Peyer's patch (tissue), 4 donors: ENCODE results near the gene GNG7. TPM values are rescaled to one million over a fixed set of nuclear protein-coding genes. Genes with fewer than 3 reads are reported as not detected.
A peak's percentile ranks its signal among the peaks of the same experiment; 100 is the strongest.
"Not testable (repeated sequence)": the region's sequence is repeated elsewhere in the genome, so short reads cannot be mapped to it uniquely, and the experiment has no call there.

Experiments used
- DNase-seq, 3 donors: peaks; one replicate each; pipeline ENCODE4 v3.0.0-alpha.2; 2017 to 2019
- H3K27ac ChIP-seq, 4 donors: fragments of 200-600 bp; sonication (generic); one replicate each; pipeline ENCODE4 v1.5.1; 2016 to 2019
- H3K27me3 ChIP-seq, 2 donors: fragments of 200-600 bp; sonication (generic); one replicate each; pipeline ENCODE4 v1.5.1; 2019
- H3K36me3 ChIP-seq, 3 donors: fragments of 200-600 bp; sonication (generic); one replicate each; pipeline ENCODE4 v1.5.1; 2016 to 2019
- H3K4me1 ChIP-seq, 4 donors: fragments of 200-600 bp; sonication (generic); one replicate each; pipeline ENCODE4 v1.5.1; 2016 to 2019
- H3K4me3 ChIP-seq, 4 donors: fragments of 200-600 bp; sonication (generic); 1 replicate in 3 of 4; 2 replicates in 1 of 4; pipeline ENCODE4 v1.5.1; 2016 to 2019; ENCODE audit warnings: mild to moderate bottlenecking in 1 of 4
- H3K9me3 ChIP-seq, 4 donors: fragments of 200-600 bp; sonication (generic); one replicate each; pipeline ENCODE4 v1.5.1; 2016 to 2019; ENCODE audit warnings: mild to moderate bottlenecking in 1 of 4
- POLR2A ChIP-seq, 2 donors: fragments of 450-650 bp; IDR thresholded peaks; one replicate each; pipeline ENCODE4 v1.5.1; 2017; ENCODE audit warnings: antibody characterized with exemption in 2 of 2, mild to moderate bottlenecking in 2 of 2, moderate library complexity in 2 of 2
- total RNA-seq, 4 donors: library from RNA; depleted of rRNA; stranded (reverse); fragments of >200 nt; gene quantifications; one replicate each; pipeline ENCODE4 v1.1.0, GENCODE V29; 2016
- TF ChIP-seq, protein P1 (sequence below), 6 experiments: fragments of 450-650 bp in 4 of 6; fragments of 200-600 bp in 2 of 6; sonication (generic) in 1 of 6; IDR thresholded peaks; one replicate each; pipeline ENCODE4 v1.5.1; 2017 to 2019; ENCODE audit warnings: antibody characterized with exemption in 6 of 6, mild to moderate bottlenecking in 3 of 6, moderate library complexity in 1 of 6

The GNG7 gene
- total RNA-seq, 4 donors from 2014 or later = 1.2 to 14.9 (median 2.0) TPM

DNA sequence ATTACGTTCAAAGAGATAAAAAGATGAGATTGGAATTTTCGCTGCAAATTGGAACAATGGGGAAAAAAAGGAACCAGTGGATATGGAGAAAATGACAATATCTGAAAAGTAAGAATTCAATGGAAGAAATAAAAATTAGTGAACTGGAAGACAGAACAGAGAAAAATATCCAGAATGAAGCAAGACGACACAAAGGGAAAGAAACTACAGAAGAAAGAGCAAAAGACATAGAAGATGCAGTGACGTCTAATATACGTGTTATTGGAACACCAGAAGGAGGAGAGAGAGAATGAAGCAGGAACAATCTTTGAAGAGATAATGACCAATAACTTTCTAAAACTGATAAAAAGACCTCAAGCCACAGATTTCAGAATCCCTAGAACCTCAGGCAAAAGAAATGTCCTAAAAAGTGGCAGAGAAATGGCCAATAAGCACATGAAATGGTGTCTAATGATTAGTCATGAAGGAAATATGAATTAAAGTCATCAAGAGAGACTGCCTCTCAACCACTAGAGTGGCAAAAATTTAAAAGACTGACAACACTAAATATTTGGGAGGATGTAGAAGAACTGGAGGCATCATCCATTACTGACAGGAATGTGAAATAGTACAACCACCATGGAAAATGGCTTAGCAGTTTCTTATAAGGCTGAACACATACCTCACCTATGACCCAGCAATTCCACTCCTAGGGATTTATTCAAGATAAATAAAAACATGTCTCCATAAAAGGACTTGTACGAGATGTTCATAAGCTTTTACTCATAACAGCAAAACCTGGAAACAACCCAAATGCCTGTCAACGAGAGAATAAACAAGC, 170.0 kb downstream of the GNG7 start:
- Histone ChIP-seq H3K4me1 (peaks cover 0 to 13% (median 1%) of the 10 kb centered on the region in 4 donors), H3K36me3 (no peaks in the 10 kb centered on the region), H3K27ac (no peak overlapping the region), H3K27me3 (no peaks in the 10 kb centered on the region), H3K9me3 (no peaks in the 10 kb centered on the region), H3K4me3 (no peak overlapping the region)
- no peak for TF ChIP-seq POLR2A (IDR thresholded peaks at IDR 0.05)
- TF ChIP-seq, protein P1, sequence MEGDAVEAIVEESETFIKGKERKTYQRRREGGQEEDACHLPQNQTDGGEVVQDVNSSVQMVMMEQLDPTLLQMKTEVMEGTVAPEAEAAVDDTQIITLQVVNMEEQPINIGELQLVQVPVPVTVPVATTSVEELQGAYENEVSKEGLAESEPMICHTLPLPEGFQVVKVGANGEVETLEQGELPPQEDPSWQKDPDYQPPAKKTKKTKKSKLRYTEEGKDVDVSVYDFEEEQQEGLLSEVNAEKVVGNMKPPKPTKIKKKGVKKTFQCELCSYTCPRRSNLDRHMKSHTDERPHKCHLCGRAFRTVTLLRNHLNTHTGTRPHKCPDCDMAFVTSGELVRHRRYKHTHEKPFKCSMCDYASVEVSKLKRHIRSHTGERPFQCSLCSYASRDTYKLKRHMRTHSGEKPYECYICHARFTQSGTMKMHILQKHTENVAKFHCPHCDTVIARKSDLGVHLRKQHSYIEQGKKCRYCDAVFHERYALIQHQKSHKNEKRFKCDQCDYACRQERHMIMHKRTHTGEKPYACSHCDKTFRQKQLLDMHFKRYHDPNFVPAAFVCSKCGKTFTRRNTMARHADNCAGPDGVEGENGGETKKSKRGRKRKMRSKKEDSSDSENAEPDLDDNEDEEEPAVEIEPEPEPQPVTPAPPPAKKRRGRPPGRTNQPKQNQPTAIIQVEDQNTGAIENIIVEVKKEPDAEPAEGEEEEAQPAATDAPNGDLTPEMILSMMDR (IDR thresholded peaks at IDR 0.05) = no peak
- DNase-seq = no peak

DNA sequence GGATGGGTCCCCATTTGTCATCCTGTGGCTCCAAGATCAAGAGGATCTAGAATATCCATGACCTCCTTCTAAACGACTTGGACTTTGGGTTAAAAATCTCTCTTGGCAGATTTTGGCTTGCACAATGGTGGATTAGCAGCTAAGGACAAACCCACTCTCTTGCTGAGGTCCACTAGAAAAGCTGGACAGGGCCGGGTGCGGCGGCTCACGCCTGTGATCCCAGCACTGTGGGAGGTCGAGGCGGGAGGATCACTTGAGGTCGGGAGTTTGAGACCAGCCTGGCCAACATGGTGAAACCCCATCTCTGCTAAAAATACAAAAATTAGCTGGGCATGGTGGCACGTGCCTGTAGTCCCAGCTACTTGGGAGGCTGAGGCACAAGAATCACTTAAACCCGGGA, 172.6 kb downstream of the GNG7 start:
- H3K9me3 ChIP-seq, DNase-seq, H3K27me3 ChIP-seq, H3K36me3 ChIP-seq, H3K4me3 ChIP-seq: not testable (repeated sequence)
- Histone ChIP-seq H3K27ac (peak overlapping the region in 2 of 4 donors; percentile 59 to 86), H3K4me1 (peaks cover 0 to 21% (median 1%) of the 10 kb centered on the region in 4 donors)

DNA sequence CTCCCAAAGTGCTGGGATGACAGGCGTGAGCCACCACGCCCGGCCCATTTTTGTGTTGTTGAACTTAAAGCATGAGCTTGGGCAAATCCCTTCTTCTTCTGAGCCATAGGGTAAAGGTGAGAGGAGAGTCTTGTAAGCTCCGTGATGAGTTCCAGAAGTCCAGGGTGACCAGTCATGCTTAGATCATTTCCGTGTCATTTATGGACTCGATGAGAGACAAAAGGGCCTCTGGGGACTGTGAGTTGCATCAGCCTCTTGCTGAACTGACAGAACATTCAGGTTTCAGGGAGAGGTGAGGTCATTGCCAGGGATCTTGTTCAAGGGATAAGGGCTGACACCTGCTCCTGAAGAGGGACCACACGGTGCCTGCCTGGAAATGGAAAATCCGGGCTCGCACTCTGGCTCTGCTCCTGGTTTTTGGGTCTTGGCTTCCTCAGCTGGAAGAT, 173.0 kb downstream of the GNG7 start:
- no peaks in the 10 kb centered on the region for H3K9me3 ChIP-seq
- peak overlapping the region in 2 of 4 donors; percentile 59 to 86 for H3K27ac ChIP-seq
- DNase-seq = peak in 2 of 3 donors; percentile 59 to 80
- no peak overlapping the region for H3K4me3 ChIP-seq
- no peaks in the 10 kb centered on the region for H3K36me3 ChIP-seq
- peaks cover 0 to 21% (median 1%) of the 10 kb centered on the region in 4 donors for H3K4me1 ChIP-seq
- peak in 1 of 2 donors; percentile 44 for TF ChIP-seq POLR2A (IDR thresholded peaks at IDR 0.05)
- TF ChIP-seq, protein P1 (IDR thresholded peaks at IDR 0.05) = no peak
- no peaks in the 10 kb centered on the region for H3K27me3 ChIP-seq

DNA sequence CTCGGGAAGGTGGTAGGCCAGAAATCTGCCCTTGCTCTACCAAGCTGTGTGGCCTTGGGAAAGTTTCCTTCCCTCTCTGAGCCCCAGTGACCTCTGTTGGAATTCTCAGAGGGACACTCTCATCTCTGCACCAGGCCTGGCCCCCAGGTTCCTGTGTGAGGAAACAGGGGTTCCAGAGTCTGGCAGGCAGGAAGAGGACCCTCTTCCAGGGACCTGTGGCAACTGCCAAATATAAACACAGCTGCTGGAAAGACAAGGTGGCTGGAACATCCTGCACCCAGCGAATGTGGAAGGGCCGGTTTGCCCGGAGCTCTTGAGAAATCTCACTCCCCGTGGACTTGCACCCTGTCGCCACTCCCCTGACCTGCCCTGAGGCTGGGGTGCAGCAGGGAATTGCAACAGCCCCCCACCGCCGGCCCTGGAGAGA, 173.8 kb downstream of the GNG7 start:
- H3K9me3 ChIP-seq = no peaks in the 10 kb centered on the region
- no peaks in the 10 kb centered on the region for H3K27me3 ChIP-seq
- TF ChIP-seq POLR2A (IDR thresholded peaks at IDR 0.05) = no peak
- TF ChIP-seq, protein P1 (IDR thresholded peaks at IDR 0.05) = no peak
- H3K27ac ChIP-seq = peak overlapping the region in 2 of 4 donors; percentile 59 to 86
- H3K4me1 ChIP-seq = peaks cover 0 to 21% (median 1%) of the 10 kb centered on the region in 4 donors
- H3K4me3 ChIP-seq = no peak overlapping the region
- H3K36me3 ChIP-seq = no peaks in the 10 kb centered on the region
- DNase-seq = peak in 2 of 3 donors; percentile 67 to 72

DNA sequence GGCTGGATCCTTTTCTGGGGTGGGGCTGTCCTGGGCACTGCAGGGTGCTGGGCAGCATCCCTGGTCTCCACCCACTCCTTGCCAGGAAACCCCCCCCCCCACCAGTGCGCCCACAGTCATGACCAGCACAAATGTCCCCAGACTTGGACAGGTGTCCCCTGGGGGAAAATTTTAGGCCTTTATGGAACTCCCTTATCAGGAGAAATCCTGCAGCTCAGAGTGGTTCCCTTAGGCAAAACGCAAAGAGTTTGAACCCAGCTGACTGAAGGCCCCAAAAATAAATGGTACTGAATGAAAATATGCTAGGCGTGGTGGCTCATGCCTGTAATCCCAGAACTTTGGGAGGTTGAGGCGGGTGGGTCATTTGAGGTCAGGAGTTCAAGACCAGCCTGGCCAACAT, 174.8 kb downstream of the GNG7 start:
- no peaks in the 10 kb centered on the region for H3K9me3 ChIP-seq
- no peak overlapping the region for H3K4me3 ChIP-seq
- no peaks in the 10 kb centered on the region for H3K36me3 ChIP-seq
- H3K27ac ChIP-seq = no peak overlapping the region
- no peaks in the 10 kb centered on the region for H3K27me3 ChIP-seq
- no peak for TF ChIP-seq POLR2A (IDR thresholded peaks at IDR 0.05)
- TF ChIP-seq, protein P1 (IDR thresholded peaks at IDR 0.05) = no peak
- no peak for DNase-seq
- peaks cover 0 to 21% (median 0%) of the 10 kb centered on the region in 4 donors for H3K4me1 ChIP-seq

DNA sequence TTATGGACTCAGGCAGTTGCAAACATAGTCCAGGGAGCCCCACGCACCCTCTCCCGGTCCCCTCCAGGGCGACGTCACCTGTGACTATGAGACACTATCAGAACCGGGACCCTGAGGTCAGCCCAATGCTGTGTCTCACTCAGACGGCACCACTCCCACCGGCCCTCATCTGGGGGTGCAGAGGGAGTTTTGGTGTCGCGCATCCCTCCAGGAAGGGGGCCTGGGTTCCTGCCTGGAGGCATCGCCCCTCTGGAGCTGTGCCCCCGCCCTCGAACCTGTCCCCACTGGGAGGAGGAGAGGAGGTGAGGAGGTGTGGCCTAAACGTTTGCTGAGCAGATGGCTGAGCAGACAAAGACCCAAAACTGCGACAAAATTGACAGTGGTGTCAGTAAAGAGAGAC, 175.3 kb downstream of the GNG7 start:
- H3K27ac ChIP-seq = no peak overlapping the region
- H3K4me3 ChIP-seq = no peak overlapping the region
- H3K27me3 ChIP-seq = no peaks in the 10 kb centered on the region
- TF ChIP-seq POLR2A (IDR thresholded peaks at IDR 0.05) = no peak
- H3K4me1 ChIP-seq = peaks cover 0 to 21% (median 0%) of the 10 kb centered on the region in 4 donors
- H3K9me3 ChIP-seq = no peaks in the 10 kb centered on the region
- DNase-seq = no peak
- H3K36me3 ChIP-seq = no peaks in the 10 kb centered on the region
